Neural crest cell (in vitro differentiated cells): Measurements from ENCODE around the gene ATG7. TPM values are rescaled to one million over a fixed set of nuclear protein-coding genes. Genes with fewer than 3 reads are reported as not detected.

Experiments used
- DNase-seq: peaks from one replicate; pipeline ENCODE4 v3.0.0; 2021; ENCODE audit warnings: low read depth, mixed read lengths, low spot score
- H3K27ac Mint-ChIP-seq: one replicate; pipeline ENCODE4 v1.8.0; 2021; ENCODE audit warnings: mild to moderate bottlenecking, mixed read lengths; ENCODE audit not compliant: unreplicated experiment
- H3K27me3 Mint-ChIP-seq: 2 replicates; pipeline ENCODE4 v1.8.0; 2021; ENCODE audit warnings: low read depth, mild to moderate bottlenecking, mixed read lengths
- H3K36me3 Mint-ChIP-seq: 2 replicates; pipeline ENCODE4 v1.8.0; 2021; ENCODE audit warnings: low read depth, mild to moderate bottlenecking, mixed read lengths
- H3K4me1 Mint-ChIP-seq: 2 replicates; pipeline ENCODE4 v1.8.0; 2021; ENCODE audit warnings: mixed read lengths
- H3K4me3 Mint-ChIP-seq: one replicate; pipeline ENCODE4 v1.8.0; 2021; ENCODE audit warnings: mild to moderate bottlenecking, mixed read lengths
- H3K9me3 Mint-ChIP-seq: 2 replicates; pipeline ENCODE4 v1.8.0; 2021; ENCODE audit warnings: mixed read lengths
- CTCF ChIP-seq: fragments of 200-600 bp; sonication (generic); conservative IDR thresholded peaks from 2 replicates; pipeline ENCODE4 v1.5.0; 2021; ENCODE audit warnings: antibody characterized with exemption, mild to moderate bottlenecking
- total RNA-seq: library from RNA; stranded (reverse); gene quantifications from 2 replicates; pipeline ENCODE4 v1.2.1, GENCODE V29; 2021

ATG7 gene
- total RNA-seq, 1 donor from 2014 or later, result 29.6 TPM

GRCh38 chr3:11513817-11514135, 241.6 kb downstream of the ATG7 start:
- Mint-ChIP-seq H3K36me3 (peaks cover 10% of the 10 kb centered on the region), H3K4me3 (peak overlapping the region; percentile 14), H3K4me1 (peaks cover 43% of the 10 kb centered on the region), H3K27ac (no peak overlapping the region), H3K9me3 (no peaks in the 10 kb centered on the region), H3K27me3 (no peaks in the 10 kb centered on the region)
- DNase-seq, result no peak
- TF ChIP-seq CTCF, result no peak

GRCh38 chr3:11514191-11514821, 242.1 kb downstream of the ATG7 start:
- H3K27ac Mint-ChIP-seq, result peak overlapping the region; percentile 13
- peaks cover 41% of the 10 kb centered on the region for H3K4me1 Mint-ChIP-seq
- no peaks in the 10 kb centered on the region for H3K27me3 Mint-ChIP-seq
- H3K4me3 Mint-ChIP-seq, result peak overlapping the region; percentile 14
- no peak for DNase-seq
- H3K36me3 Mint-ChIP-seq, result peaks cover 10% of the 10 kb centered on the region
- H3K9me3 Mint-ChIP-seq, result no peaks in the 10 kb centered on the region
- no peak for TF ChIP-seq CTCF

GRCh38 chr3:11517601-11518000, 245.4 kb downstream of the ATG7 start:
- Mint-ChIP-seq H3K27me3 (no peaks in the 10 kb centered on the region), H3K9me3 (no peaks in the 10 kb centered on the region), H3K4me1 (peaks cover 21% of the 10 kb centered on the region), H3K4me3 (no peak overlapping the region), H3K36me3 (peaks cover 5% of the 10 kb centered on the region), H3K27ac (peak overlapping the region; percentile 44)
- no peak for DNase-seq
- no peak for TF ChIP-seq CTCF

GRCh38 chr3:11521167-11521566, 249.0 kb downstream of the ATG7 start:
- H3K27me3 Mint-ChIP-seq, result no peaks in the 10 kb centered on the region
- DNase-seq, result no peak
- peak overlapping the region; percentile 59 for H3K27ac Mint-ChIP-seq
- H3K4me1 Mint-ChIP-seq, result peaks cover 26% of the 10 kb centered on the region
- H3K9me3 Mint-ChIP-seq, result no peaks in the 10 kb centered on the region
- no peak for TF ChIP-seq CTCF
- peak overlapping the region; percentile 5 for H3K4me3 Mint-ChIP-seq
- H3K36me3 Mint-ChIP-seq, result peaks cover 5% of the 10 kb centered on the region

GRCh38 chr3:11522398-11522715, 250.2 kb downstream of the ATG7 start:
- Mint-ChIP-seq H3K27me3 (no peaks in the 10 kb centered on the region), H3K27ac (no peak overlapping the region), H3K9me3 (peaks cover 2% of the 10 kb centered on the region), H3K4me3 (no peak overlapping the region), H3K4me1 (peaks cover 26% of the 10 kb centered on the region), H3K36me3 (peaks cover 6% of the 10 kb centered on the region)
- no peak for DNase-seq
- TF ChIP-seq CTCF, result no peak
